Measurements from ENCODE around the gene SESN2.
A peak's percentile ranks its signal among the peaks of the same experiment; 100 is the strongest.

Gene SESN2

DNA sequence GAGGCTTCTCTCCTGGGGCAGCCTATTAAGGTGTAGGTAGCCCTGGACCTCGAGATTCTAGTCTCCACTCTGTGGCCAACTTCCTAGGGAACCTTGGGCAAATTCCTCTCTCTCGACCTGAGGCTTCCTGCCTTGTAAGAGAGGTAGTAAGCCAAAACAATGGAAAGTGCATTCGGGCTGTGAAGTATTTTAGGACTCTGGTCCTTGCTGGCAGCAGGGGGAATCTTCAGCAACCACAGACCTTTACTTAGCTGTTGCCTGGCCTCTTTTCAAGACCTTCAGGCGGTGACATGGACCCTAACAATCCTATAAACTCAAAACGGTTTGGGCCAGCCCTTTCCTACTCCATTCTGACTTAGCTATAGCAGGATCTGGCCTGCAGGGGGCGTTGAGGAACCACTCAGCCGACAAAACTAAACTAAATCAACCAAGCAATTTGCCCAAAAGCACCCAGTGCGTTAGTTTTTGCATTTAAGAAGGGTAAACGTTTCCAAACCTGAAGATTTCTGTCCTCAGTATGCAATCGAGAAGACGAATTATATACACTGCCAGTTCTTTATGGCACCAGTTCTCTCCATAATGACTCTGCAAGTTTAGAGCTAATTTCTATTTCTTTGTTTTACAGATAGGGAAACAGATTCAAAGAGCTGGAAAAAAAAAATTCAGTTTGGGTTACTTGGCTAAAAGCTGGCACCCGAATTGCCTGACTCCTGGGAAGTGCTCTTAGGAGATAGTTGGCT lies 10.9 kb upstream of the SESN2 start:
- Histone ChIP-seq H3K27me3 (ENCODE audit: insufficient read depth, low read depth) (no peaks in the 10 kb centered on the region), H3K4me2 (peak overlapping the region; percentile 66), H4K20me1 (ENCODE audit: insufficient read depth) (no peaks in the 10 kb centered on the region), H2AFZ (ENCODE audit: low read depth) (peak overlapping the region; percentile 50), H3K36me3 (ENCODE audit: insufficient read depth) (no peaks in the 10 kb centered on the region; the same call in 1 of the 2 replicates), H3K79me2 (ENCODE audit: insufficient read depth, low read depth) (no peaks in the 10 kb centered on the region), H3K4me1 (ENCODE audit: low read depth, poor library complexity, severe bottlenecking) (peaks cover 64% of the 10 kb centered on the region), H3K4me3 (IDR thresholded peaks at IDR 0.05; ENCODE audit: insufficient read depth, low read depth, low read length) (peak overlapping the region; percentile 46), H3K27ac (peak overlapping the region; percentile 67), H3K9ac (peak overlapping the region; percentile 54)
- TF ChIP-seq, protein P1, sequence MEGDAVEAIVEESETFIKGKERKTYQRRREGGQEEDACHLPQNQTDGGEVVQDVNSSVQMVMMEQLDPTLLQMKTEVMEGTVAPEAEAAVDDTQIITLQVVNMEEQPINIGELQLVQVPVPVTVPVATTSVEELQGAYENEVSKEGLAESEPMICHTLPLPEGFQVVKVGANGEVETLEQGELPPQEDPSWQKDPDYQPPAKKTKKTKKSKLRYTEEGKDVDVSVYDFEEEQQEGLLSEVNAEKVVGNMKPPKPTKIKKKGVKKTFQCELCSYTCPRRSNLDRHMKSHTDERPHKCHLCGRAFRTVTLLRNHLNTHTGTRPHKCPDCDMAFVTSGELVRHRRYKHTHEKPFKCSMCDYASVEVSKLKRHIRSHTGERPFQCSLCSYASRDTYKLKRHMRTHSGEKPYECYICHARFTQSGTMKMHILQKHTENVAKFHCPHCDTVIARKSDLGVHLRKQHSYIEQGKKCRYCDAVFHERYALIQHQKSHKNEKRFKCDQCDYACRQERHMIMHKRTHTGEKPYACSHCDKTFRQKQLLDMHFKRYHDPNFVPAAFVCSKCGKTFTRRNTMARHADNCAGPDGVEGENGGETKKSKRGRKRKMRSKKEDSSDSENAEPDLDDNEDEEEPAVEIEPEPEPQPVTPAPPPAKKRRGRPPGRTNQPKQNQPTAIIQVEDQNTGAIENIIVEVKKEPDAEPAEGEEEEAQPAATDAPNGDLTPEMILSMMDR (conservative IDR thresholded peaks at IDR 0.05; ENCODE audit: low read depth, low read length) = peak; percentile 97

DNA sequence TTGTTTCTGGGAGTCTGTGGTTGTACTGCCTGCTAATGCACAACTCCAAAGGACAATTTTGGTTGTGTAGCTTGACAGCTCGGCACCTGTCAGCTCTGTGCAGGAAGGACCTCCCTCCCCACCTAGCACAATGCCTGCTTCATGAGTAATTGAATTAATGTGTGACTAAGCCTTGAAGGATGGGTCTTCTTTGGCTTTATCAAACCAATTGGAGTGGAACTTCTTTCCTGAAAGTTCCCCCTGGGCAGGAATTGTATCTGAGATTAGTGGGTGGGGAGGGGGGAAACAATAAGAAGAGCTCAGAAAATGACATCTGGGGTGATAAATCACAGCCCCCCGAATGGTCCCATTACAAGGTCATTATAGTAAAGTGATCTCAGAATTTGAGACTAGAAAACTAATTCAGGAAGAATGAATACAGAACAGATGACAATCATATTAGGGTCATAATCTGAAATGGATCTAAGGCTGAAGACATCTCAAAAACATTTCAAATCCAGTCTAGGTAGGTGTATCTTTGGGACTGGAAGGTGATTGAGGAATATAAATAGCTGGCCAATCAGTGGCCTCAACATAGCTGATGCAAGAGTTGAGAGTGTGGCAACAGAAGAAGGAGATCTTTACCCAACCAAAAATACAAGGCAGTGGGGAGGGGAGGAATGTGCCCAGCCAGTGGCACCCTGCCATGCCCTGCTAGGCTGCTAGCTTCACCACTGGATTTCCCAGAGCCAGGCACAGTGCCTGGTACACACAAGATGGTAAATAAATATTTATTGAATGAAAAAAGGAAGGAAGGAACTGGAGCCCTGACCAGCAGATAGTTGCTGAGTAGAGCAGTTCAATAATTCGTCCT lies 10.1 kb upstream of the SESN2 start:
- H3K4me3 ChIP-seq (IDR thresholded peaks at IDR 0.05; ENCODE audit: insufficient read depth, low read depth, low read length) = peak overlapping the region; percentile 46
- peak overlapping the region; percentile 66 for H3K4me2 ChIP-seq
- H2AFZ ChIP-seq (ENCODE audit: low read depth) = peak overlapping the region; percentile 50
- no peaks in the 10 kb centered on the region for H4K20me1 ChIP-seq (ENCODE audit: insufficient read depth)
- H3K79me2 ChIP-seq (ENCODE audit: insufficient read depth, low read depth) = no peaks in the 10 kb centered on the region
- peak overlapping the region; percentile 67 for H3K27ac ChIP-seq
- H3K36me3 ChIP-seq (ENCODE audit: insufficient read depth) = no peaks in the 10 kb centered on the region; the same call in 1 of the 2 replicates
- H3K9ac ChIP-seq = peak overlapping the region; percentile 54
- TF ChIP-seq, protein P1 (conservative IDR thresholded peaks at IDR 0.05; ENCODE audit: low read depth, low read length) = no peak
- no peaks in the 10 kb centered on the region for H3K27me3 ChIP-seq (ENCODE audit: insufficient read depth, low read depth)
- peaks cover 59% of the 10 kb centered on the region for H3K4me1 ChIP-seq (ENCODE audit: low read depth, poor library complexity, severe bottlenecking)

DNA sequence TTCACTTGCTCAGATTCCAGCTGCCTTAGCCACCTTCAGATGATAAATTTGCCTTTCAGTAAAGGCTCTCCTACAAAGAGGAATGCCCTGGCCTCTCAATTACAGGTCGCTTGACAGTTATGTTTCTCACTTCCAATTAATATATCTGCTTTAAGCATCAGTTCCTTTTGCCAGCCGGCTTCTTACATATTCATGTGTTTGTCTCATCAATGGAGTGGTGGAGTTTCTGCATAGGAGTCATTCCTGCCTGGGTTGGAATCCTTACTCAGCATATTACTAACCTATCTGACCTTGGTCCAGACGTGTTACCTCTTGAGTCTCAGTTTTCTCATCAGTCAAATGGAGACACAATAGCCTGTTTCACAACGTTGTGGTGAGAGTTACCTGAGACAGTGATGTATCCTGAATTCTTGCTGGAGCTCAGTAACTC lies 9.4 kb upstream of the SESN2 start:
- Histone ChIP-seq H3K27ac (peak overlapping the region; percentile 67), H3K4me2 (peak overlapping the region; percentile 66), H2AFZ (ENCODE audit: low read depth) (peak overlapping the region; percentile 50), H4K20me1 (ENCODE audit: insufficient read depth) (no peaks in the 10 kb centered on the region), H3K9ac (peak overlapping the region; percentile 54; the same call in 1 of the 2 replicates), H3K79me2 (ENCODE audit: insufficient read depth, low read depth) (no peaks in the 10 kb centered on the region), H3K27me3 (ENCODE audit: insufficient read depth, low read depth) (no peaks in the 10 kb centered on the region), H3K4me1 (ENCODE audit: low read depth, poor library complexity, severe bottlenecking) (peaks cover 54% of the 10 kb centered on the region), H3K4me3 (IDR thresholded peaks at IDR 0.05; ENCODE audit: insufficient read depth, low read depth, low read length) (peak overlapping the region; percentile 1), H3K36me3 (ENCODE audit: insufficient read depth) (no peaks in the 10 kb centered on the region; the same call in 1 of the 2 replicates)
- TF ChIP-seq, protein P1 (conservative IDR thresholded peaks at IDR 0.05; ENCODE audit: low read depth, low read length) = no peak

DNA sequence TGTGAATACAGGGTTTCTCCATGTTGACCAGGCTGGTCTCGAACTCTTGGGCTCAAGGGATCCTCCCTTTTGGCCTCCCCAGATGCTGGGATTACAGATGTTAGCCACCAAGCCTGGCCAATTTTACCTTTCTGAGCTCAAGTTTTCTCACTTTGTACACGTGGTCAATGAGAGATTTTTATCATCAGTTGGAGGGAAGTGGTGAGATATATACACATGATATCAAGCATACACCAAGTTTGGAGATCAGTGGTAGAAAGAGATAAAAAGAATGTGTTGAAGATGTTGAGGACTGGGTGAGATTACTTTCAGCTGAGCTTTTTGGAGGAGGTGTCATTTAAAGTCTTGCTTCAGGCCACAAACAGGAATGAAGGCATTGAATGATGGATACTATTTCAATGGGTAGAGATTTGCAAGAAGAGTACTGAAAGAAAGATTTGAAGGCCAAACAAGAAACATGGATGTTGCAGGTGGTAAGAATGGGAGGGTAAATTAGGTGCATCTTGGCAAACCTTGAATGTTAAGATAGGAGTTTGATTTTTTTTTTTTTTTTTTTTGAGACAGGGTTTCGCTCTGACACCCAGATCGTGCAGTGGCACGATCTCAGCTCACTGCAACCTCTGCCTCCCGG lies 3.0 kb upstream of the SESN2 start:
- H3K9ac ChIP-seq = no peak overlapping the region
- H3K79me2 ChIP-seq (ENCODE audit: insufficient read depth, low read depth) = peaks cover 14% of the 10 kb centered on the region
- no peak overlapping the region for H2AFZ ChIP-seq (ENCODE audit: low read depth)
- H4K20me1 ChIP-seq (ENCODE audit: insufficient read depth) = no peaks in the 10 kb centered on the region
- TF ChIP-seq, protein P1 (conservative IDR thresholded peaks at IDR 0.05; ENCODE audit: low read depth, low read length) = no peak
- peaks cover 19% of the 10 kb centered on the region for H3K4me1 ChIP-seq (ENCODE audit: low read depth, poor library complexity, severe bottlenecking)
- H3K4me3 ChIP-seq (IDR thresholded peaks at IDR 0.05; ENCODE audit: insufficient read depth, low read depth, low read length) = no peak overlapping the region
- H3K27me3 ChIP-seq (ENCODE audit: insufficient read depth, low read depth) = no peaks in the 10 kb centered on the region
- H3K27ac ChIP-seq = no peak overlapping the region
- H3K4me2 ChIP-seq = no peak overlapping the region
- H3K36me3 ChIP-seq (ENCODE audit: insufficient read depth) = no peaks in the 10 kb centered on the region

Data from KMS-11 (cell line).